Stimulated activated CD4-positive, alpha-beta T cell treated with anti-CD3 and anti-CD28 coated beads, TNF-alpha, amount 100 ng/mL, for 48 hours (primary cell): ENCODE results near the gene LPP.

Experiments used
- DNase-seq, 3 donors: peaks; one replicate each; pipeline ENCODE4 v3.0.0-alpha.2; 2020; ENCODE audit warnings: low read depth in 3 of 3

The LPP gene

GRCh38 chr3:188544012-188544411 is 390.1 kb downstream of the LPP start:
- DNase-seq, result no peak

GRCh38 chr3:188546835-188547670 is 393.1 kb downstream of the LPP start:
- no peak for DNase-seq

- peak in 1 of 3 donors; percentile 1 for DNase-seq
Observed at GRCh38 chr3:188553569-188553968, 399.6 kb downstream of the LPP start.

- DNase-seq, result no peak
Observed at GRCh38 chr3:188554404-188554803, 400.4 kb downstream of the LPP start.

- DNase-seq, result no peak
Observed at GRCh38 chr3:188557235-188557634, 403.3 kb downstream of the LPP start.

- no peak for DNase-seq
Observed at GRCh38 chr3:188558343-188559071, 404.6 kb downstream of the LPP start.

- no peak for DNase-seq
Observed at GRCh38 chr3:188559072-188559429, 405.1 kb downstream of the LPP start.

GRCh38 chr3:188559856-188560255 is 405.9 kb downstream of the LPP start:
- no peak for DNase-seq

GRCh38 chr3:188562144-188562543 is 408.2 kb downstream of the LPP start:
- DNase-seq, result no peak

- no peak for DNase-seq
Observed at GRCh38 chr3:188567478-188568195, 413.7 kb downstream of the LPP start.

- DNase-seq, result no peak
Observed at GRCh38 chr3:188568736-188569135, 414.8 kb downstream of the LPP start.

- no peak for DNase-seq
Observed at GRCh38 chr3:188571531-188572095, 417.7 kb downstream of the LPP start.

GRCh38 chr3:188573291-188573940 is 419.5 kb downstream of the LPP start:
- no peak for DNase-seq

GRCh38 chr3:188573956-188574355 is 420.0 kb downstream of the LPP start:
- no peak for DNase-seq

- DNase-seq, result no peak
Observed at GRCh38 chr3:188574885-188575284, 420.9 kb downstream of the LPP start.

- no peak for DNase-seq
Observed at GRCh38 chr3:188575501-188575900, 421.5 kb downstream of the LPP start.

- no peak for DNase-seq
Observed at GRCh38 chr3:188577539-188577938, 423.6 kb downstream of the LPP start.

- peak in 1 of 3 donors; percentile 20 for DNase-seq
Observed at GRCh38 chr3:188578576-188579363, 424.8 kb downstream of the LPP start.

- no peak for DNase-seq
Observed at GRCh38 chr3:188580223-188580622, 426.3 kb downstream of the LPP start.

GRCh38 chr3:188580659-188581058 is 426.7 kb downstream of the LPP start:
- DNase-seq, result no peak

GRCh38 chr3:188581365-188581764 is 427.4 kb downstream of the LPP start:
- DNase-seq, result no peak
